ENCODE data around the gene KAZN.

Gene KAZN

DNA sequence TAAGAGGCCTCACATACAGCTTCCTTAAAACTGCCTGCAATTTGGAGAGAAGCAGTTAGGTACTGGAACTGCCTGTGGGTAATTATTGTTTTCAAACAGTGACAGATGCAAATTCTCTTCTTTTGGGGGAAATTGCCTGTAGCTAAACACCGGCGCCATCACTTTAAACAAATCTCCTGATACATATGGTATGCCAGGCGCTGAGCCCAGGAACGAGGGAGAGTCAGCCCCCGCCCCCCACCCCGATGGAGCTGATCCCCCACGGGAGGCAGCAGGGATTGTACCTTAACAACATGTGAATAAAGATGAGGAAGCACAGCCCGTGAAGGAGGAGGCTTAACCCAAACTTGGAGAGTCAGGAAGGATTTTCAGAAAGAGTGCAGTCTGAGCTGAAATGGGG is 562.1 kb downstream of the KAZN start:
- Histone ChIP-seq H3K27me3 (ENCODE audit: control insufficient read depth, low read length) (peaks cover 2% of the 10 kb centered on the region; the same call in 1 of the 2 replicates), H3K9me2 (replicated peaks; ENCODE audit: control insufficient read depth, low read length) (no peaks in the 10 kb centered on the region), H3K4me2 (ENCODE audit: low read length) (no peak overlapping the region), H3K27ac (ENCODE audit: low read depth, low read length) (no peak overlapping the region), H3K9me3 (ENCODE audit: control insufficient read depth, insufficient read depth, low read length) (no peaks in the 10 kb centered on the region), H3K79me2 (ENCODE audit: control insufficient read depth, low read length) (no peaks in the 10 kb centered on the region), H3K36me3 (ENCODE audit: control insufficient read depth, low read length) (no peaks in the 10 kb centered on the region), H3K4me1 (ENCODE audit: control insufficient read depth, low read length) (no peaks in the 10 kb centered on the region), H4K20me1 (ENCODE audit: control insufficient read depth, insufficient read depth, low read depth, low read length) (no peaks in the 10 kb centered on the region), H3F3A (ENCODE audit: control insufficient read depth, insufficient read depth) (no peaks in the 10 kb centered on the region), H3K4me3 (ENCODE audit: low read length) (no peak overlapping the region)
- TF ChIP-seq, protein P1, sequence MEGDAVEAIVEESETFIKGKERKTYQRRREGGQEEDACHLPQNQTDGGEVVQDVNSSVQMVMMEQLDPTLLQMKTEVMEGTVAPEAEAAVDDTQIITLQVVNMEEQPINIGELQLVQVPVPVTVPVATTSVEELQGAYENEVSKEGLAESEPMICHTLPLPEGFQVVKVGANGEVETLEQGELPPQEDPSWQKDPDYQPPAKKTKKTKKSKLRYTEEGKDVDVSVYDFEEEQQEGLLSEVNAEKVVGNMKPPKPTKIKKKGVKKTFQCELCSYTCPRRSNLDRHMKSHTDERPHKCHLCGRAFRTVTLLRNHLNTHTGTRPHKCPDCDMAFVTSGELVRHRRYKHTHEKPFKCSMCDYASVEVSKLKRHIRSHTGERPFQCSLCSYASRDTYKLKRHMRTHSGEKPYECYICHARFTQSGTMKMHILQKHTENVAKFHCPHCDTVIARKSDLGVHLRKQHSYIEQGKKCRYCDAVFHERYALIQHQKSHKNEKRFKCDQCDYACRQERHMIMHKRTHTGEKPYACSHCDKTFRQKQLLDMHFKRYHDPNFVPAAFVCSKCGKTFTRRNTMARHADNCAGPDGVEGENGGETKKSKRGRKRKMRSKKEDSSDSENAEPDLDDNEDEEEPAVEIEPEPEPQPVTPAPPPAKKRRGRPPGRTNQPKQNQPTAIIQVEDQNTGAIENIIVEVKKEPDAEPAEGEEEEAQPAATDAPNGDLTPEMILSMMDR (IDR thresholded peaks at IDR 0.05; ENCODE audit: low read depth, low read length, poor library complexity, severe bottlenecking): no peak
- TF ChIP-seq EZH2phosphoT487 (IDR thresholded peaks at IDR 0.05; ENCODE audit: borderline replicate concordance, low read length): no peak

- H3K27ac ChIP-seq (ENCODE audit: low read depth, low read length): no peak overlapping the region
- no peaks in the 10 kb centered on the region for H3K9me3 ChIP-seq (ENCODE audit: control insufficient read depth, insufficient read depth, low read length)
- no peaks in the 10 kb centered on the region for H3K27me3 ChIP-seq (ENCODE audit: control insufficient read depth, low read length)
- H3K4me1 ChIP-seq (ENCODE audit: control insufficient read depth, low read length): no peaks in the 10 kb centered on the region
- no peaks in the 10 kb centered on the region for H3F3A ChIP-seq (ENCODE audit: control insufficient read depth, insufficient read depth)
- no peaks in the 10 kb centered on the region for H3K9me2 ChIP-seq (replicated peaks; ENCODE audit: control insufficient read depth, low read length)
- H3K4me3 ChIP-seq (ENCODE audit: low read length): no peak overlapping the region
- TF ChIP-seq, protein P1 (IDR thresholded peaks at IDR 0.05; ENCODE audit: low read depth, low read length, poor library complexity, severe bottlenecking): no peak
- no peak for TF ChIP-seq EZH2phosphoT487 (IDR thresholded peaks at IDR 0.05; ENCODE audit: borderline replicate concordance, low read length)
- no peak overlapping the region for H3K4me2 ChIP-seq (ENCODE audit: low read length)
- no peaks in the 10 kb centered on the region for H3K79me2 ChIP-seq (ENCODE audit: control insufficient read depth, low read length)
- no peaks in the 10 kb centered on the region for H4K20me1 ChIP-seq (ENCODE audit: control insufficient read depth, insufficient read depth, low read depth, low read length)
- no peaks in the 10 kb centered on the region for H3K36me3 ChIP-seq (ENCODE audit: control insufficient read depth, low read length)
These were observed 568.9 kb downstream of the KAZN start for GRCh38 chr1:15167386-15167785.
